ENCODE results near the gene NUAK1.

- TF ChIP-seq EZH2 (IDR thresholded peaks at IDR 0.05; ENCODE audit: insufficient read depth, poor library complexity, severe bottlenecking) (no peak), EZH2phosphoT487 (IDR thresholded peaks at IDR 0.05; ENCODE audit: insufficient read depth, low read depth) (no peak)
These were observed 8.2 kb upstream of the NUAK1 start for GRCh38 chr12:106146987-106147386.

Data from GM23248 (cell line).